SKM-1 (cell line): Measurements from ENCODE around the gene SLC35F3.

Source experiments
- DNase-seq: peaks from one replicate; lab custom pipeline; 2025; ENCODE audit not compliant: unreplicated experiment; lab: John Stamatoyannopoulos, UW

Gene SLC35F3

DNA sequence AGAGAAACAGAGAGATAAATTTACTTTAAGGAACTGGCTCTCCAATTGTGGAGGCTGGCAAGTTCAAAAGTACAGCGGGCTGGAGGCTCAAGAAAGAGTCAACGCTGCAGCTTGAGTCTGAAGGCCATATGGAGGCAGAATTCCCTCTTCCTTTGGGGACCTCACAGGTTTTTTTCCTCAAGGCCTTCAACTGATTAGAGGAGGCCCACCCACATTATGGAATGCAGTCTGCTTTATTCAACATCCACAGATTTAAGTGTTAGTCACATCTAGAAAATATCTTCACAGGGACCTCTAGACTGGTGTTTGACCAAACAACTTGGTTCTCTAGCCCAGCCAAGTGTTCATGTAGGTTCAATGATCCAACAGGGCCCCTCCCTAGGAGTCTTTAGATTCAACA, 117.8 kb downstream of the SLC35F3 start:
- no peak for DNase-seq

DNA sequence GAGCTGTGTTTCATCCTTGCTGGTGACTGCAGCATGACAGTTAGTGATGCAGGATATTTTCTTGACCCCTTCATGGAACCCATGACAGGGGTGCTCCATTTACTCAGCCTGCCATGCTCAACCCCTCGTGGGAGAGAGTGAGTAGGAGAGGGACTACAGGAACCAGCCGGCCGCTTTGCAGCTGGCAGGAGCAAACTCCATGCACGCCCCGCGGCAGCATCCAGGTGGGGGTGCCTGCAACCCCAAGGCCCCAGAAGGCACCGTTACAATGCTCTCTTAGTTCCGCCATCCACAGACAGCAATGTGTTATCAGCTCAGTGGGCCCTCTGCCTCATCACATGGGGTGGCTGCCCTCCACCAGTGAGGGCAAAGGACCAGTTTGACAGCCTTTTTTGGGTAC, 135.1 kb downstream of the SLC35F3 start:
- no peak for DNase-seq

DNA sequence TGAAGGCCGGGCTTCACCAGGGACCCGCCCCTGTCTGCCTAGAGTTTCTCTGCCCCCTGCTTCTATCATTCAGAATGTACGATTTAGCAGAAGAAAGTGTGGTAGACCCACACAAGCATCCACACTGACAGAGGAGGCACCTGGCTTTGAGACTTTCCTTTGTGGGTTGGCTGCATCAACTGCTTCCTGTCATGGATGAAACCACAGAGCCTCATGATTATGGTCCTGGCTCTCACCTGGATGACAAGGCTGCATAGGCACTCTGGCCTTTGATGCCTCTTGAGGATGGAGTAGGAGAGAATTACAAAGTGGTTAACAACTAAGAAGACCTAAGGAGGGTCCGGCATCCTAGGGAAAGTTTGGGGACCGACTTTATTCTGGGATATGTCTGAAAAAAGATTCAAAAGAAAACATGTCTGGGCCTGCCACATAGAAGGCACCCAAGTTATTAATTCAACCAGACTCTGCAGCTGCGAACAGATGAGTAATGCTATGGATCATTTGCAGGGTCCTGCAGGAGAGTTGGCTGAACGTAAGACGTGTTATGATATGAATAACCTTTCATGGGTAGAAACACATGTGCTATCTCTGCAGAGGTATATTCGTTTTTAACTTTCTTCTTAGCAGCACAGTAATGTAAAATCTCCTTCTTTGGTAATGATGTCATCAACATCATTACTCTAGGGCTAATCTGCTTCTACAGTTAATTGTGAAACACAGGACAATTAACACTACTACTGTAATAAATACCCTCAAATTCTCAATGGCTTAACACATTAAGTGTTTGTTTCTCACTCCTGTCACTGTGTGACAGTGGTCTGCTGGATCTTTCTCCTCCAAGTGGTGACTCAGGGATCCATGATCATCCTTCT, 136.2 kb downstream of the SLC35F3 start:
- no peak for DNase-seq

DNA sequence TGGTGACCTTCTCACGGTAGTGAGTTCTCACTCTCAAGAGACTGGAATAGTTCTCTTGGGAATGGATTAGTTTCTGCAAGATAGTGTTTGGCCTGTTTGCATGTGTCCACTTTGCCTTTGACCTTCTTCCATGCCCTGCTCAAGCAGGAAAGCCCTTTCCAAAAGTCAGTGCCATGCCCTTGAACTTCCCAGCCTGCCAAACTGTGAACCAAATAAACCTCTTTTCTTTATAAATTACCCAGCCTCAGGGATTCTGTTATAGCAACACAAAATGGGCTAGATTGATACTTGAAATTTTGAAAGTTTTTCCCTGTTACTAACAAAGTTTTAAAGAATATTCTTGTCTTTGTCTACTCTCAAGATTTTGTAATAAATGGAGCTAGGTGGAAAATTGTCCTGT, 139.6 kb downstream of the SLC35F3 start:
- DNase-seq = no peak

DNA sequence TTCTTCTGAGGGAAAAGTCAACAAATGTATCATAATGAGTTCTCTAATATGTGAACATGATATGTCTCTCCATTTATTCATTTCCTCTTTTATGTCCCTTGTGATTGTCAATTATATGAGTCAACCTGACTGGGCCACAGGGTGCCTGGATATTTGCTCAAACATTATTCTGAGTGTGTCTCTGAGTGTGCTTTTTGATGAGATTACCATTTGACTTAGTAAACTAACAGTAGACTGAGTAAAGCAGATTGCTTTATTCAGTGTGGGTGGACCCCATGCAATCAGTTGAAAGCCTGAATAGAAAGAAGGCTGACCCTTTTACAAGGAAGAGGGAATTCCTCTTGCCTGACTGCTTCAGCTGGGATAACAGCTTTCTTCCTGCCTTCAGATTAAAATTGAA, 142.6 kb downstream of the SLC35F3 start:
- no peak for DNase-seq

DNA sequence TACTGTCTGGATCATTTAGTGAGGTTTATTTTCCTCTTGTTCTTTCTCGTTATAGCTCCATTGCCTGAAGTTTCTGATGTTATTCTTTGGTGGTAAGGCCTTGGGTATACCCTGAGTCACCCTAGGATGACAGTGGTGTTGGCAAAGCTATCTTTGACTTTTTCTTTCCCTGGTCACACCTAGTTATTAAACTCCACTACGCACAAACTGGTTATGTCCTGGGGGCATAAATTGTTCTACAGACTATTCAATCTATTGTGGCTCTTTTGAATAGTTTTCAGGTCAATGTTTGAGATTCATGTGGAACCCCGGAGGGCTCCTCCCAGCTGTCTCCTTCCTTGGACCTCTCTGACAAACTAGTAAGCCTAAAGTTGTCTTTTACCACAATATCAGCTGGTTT, 157.7 kb downstream of the SLC35F3 start:
- no peak for DNase-seq

DNA sequence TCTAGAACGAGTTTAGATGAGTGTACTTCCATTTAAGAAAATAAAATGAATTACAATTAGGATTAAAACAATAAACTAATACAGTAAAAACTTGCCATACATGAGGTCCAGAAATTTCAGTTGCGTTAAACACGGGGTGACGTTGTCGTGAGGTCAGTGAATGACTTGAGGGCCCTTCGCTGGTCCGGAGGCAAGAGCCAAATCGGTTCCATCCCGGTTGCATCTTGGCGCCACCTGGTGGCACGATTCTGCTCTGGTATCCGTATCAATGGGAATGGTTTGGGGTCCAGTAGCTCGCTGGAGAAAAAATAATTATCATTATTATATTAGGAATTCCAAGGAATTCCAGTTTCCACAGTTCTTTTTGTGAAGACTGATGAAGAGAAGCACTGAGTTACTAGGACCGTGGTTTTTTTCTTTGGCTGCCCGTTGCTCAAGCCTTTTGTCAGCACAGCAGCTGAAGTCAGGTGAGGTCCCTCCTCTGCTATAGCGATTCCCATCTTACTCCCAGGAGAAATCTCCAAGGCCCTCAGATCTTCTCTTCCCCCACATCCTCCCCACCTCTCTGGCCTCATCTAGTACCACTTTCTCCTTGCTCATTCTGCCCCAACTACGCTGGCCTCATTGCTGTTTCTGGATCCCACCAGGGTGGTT, 161.4 kb downstream of the SLC35F3 start:
- DNase-seq = peak; percentile 46

DNA sequence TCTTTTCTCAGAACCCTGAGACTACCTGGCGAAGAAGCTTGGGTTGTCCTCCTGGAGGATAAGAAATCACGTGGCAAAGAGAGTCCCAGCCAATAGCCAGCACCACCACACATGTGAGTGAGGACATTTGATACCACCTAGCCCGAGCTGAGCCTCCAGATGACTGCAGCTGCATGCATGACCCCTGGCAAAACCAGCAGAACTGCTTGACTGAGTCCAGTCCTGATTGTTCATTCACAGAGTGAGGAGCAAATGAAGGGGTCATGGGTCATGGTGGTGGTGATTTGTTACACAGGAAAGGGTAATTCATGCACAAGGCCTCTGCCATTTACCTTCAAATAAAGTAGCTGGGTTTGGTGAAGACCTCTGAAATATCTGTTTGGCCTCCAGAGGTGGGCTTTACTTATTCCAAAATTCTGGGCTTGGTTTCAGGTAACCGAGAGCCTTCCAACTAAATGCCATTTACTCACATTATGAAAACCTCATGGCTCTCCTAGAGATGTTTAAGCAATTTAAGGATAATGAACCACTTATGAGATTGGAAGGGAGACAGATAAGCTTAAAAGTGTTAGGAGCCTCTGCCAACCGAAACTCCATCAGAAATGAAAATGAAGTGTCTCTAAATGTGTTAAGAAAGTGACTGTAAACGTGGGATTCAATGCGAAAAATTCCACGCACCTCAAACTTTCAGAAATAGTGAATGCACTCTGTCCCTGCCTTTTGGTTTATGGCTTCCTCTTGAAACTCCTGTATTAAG, 163.3 kb downstream of the SLC35F3 start:
- no peak for DNase-seq

DNA sequence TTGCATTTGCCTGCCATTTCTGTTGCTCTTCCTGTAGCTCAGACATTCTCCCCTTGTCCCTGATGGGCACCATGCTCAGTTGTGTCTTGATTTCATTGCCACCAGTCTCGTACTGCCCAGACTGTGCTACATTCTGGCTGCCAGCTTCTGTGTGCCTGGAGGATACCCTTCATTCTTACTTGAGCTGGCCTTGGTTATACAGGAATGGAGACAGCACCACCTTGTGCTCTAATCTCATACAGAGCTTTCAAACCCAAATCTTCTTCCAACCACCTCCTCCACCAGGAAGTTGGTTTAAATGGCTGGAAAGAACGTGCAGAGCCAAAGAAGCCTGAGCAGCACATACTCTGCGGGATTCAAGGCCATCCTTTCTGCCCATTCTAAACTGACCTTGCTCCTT, 165.3 kb downstream of the SLC35F3 start:
- DNase-seq = peak; percentile 46

DNA sequence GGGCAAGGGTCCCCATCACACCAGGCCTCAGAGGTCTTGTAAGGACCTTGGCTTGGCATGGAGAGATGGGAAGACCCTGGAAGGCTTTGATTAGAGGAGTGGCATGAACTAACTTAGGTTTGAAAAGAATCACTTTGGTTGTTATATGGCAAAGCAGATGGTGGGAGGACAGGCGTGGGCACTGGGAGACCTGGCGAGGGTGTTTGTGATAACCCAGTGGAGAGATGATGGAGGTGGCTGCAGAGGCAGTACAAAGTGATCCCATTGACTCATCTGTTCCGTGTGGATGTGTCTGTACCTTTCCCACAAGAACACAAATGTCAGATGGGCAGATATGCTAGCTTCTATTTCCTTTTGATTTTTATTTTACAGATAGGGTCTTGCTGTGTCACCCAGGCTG, 168.3 kb downstream of the SLC35F3 start:
- DNase-seq = no peak

DNA sequence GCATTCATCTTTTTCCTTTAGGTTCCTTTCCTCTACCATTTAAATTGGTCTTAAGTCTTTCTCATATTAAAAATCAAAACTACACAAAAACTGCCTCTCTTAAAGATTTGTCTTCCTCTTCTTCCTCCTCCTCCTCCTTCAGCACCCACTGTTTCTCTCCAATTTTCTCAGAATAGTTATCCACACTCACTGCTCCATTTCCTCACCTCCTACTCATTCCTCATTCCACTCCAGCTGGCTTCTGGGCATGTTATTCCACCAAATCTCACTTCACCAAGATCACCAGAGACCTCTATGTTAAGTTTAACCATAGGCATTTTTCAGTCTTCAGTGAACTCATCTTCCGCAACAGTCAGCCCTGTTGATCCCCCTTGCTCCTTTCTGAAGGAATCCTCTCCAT, 173.7 kb downstream of the SLC35F3 start:
- DNase-seq = no peak

DNA sequence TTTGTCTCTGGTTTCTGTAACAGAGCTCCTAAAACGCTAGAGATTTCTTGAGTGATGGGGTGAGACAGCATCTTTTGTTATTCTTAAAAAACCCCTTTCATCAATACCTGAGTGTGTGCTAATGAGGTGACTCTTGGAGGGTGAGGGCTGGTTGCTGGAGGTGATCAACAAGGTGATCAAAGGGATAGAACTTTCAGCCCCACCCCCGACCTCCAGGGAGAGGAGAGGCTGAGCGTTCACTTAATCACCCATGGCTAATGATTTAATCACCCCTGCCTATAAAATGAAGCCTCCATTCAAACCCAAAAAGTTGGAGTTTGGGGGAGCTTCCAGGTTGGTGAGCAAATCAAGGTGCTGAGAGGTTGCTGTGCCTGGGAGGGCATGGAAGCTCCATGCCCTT, 175.4 kb downstream of the SLC35F3 start:
- no peak for DNase-seq

DNA sequence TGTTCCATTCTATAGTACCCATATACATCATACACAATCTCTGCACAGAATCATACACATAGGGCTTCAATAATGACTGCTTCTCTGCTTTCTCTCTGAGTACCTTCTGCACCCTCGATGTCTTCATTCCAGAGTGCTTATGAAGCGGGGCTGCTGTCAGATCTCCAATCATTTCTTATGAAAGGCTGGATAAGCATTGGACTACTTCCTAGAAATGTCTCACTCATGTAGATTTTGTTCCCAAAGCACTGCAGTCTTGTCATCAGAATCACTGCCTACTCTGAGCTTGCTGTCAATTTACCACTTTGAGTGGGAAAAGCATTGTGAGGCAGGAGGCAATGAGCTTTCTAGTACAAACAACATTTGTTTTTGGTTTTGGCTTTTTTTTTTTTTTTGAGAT, 179.0 kb downstream of the SLC35F3 start:
- no peak for DNase-seq

DNA sequence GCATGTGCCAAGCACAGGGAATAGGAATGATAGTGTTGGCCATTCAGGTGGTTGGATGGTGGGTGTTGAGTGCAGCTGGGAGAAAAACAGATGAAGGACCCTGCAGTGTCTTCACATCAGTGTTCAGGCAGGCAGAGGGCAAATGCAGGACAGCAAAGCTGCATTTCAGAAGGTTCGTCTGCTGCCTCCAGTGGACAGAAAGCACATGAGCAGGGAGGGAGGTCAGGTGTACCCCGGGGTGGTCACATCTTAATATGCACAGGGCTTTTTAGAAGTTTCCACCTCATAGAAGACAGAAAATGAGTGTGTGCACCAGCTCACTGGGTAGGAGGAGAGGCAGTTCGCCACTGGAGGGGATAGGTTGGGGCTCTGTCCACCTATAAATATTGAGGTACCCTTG, 184.9 kb downstream of the SLC35F3 start:
- DNase-seq = no peak

DNA sequence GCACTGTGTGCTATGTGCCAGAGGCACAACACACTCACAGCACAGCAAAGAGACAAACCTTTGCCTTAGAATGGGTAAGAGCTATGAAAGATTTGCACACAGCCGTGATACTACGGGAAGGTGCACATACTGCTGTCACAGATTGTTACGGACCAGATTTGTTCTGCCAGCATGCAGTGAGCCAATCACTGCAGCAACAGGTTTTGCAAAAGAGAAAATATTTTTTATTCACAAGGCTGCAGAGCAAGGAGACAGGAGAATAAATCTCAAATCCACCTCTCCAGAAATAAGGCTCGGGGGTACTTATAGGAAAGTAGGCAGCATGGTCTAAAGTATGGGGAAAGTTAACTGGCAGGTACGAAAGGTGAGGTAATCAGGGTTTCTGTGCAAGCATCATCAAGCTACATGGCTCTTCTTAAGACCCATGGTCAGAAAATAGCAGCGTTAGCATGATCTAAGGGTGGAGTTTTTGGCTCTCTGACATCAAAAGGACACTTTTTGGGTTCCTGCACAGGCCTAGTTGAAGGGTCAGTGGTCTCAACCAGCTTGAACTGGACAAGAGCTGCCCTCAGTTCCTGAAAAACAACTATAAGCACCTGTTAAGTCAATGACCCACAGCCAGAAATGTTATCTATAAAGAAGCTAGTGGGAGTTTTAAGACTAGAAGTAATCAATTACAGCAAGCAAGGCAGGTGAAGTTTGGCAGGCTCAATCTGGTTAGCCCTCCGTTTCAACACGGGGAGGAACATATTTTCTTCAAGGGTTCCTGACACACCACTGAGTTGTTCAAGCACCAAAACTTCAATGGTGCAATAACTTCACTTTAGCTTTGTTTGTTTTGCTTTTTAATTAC, 186.0 kb downstream of the SLC35F3 start:
- no peak for DNase-seq

DNA sequence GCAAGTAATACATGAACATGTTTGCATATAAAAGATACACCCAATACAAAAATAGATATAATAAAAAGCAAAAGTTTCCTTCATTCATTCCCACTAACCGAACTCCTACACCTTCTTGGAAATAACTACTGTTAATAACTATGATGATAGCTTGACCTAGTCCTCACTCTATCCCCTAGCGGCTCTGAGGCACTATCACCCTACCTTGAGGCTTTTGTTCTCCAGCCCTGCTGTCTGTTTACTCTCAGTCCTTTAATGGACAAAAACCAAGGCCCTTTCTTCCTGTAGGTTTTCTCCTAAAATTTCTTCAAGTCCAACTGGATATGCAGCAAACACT, 186.6 kb downstream of the SLC35F3 start:
- DNase-seq = no peak

DNA sequence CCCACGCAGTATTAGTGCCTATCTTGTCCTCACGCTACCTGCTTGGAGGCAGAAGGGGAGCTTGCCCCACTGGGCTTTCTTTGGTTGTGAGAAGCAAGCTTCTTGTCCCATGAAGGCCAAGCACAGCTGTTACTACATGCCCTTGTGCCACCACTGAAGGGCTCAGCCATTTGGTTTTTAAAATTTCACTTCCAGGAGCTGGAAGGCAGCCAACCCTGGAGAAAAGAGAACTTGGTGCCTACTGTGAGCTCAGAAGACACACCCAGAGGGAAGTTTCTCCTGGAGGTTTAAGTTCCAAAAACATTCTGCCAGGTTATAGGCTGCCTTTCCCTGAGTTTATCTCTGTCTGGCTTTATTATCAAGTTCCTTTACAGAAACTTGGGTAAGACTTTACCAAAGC, 187.4 kb downstream of the SLC35F3 start:
- no peak for DNase-seq

DNA sequence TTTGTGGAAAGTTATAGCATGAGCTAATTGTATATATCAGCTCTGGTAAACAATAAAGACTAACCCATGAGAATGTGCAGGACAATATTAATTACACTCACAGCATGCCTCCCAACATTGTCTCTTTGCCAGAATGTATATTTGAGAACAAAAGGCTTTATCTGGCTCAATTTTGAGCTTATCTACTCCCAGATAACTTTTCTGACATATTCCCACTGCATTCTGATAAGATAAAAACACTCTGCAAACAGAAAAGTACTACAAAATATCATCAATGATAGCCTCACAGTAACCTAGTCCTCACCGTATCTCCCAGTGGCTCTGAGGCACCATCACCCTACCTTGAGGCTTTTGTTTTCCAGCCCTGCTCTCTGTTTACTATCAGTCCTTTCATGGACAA, 188.6 kb downstream of the SLC35F3 start:
- DNase-seq = no peak

DNA sequence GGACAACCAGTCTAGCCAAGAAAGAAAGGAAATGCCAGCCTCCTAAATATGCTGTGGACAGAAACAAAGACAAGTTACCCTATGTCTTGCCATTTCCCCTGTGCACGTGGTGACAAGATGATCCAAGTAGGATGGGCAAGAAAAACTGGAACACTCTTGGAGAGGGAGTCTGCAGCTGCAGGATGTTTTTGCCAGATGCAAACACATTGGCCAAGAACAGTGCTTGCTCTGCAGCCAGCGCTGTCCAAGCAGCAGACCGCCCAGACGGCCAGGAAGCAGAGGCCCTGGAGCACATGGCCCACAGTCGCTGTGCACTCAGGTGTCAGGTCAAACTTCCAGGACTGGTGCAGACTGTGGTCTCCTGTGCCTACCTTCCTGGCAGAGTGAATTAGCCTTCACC, 189.3 kb downstream of the SLC35F3 start:
- DNase-seq = no peak

DNA sequence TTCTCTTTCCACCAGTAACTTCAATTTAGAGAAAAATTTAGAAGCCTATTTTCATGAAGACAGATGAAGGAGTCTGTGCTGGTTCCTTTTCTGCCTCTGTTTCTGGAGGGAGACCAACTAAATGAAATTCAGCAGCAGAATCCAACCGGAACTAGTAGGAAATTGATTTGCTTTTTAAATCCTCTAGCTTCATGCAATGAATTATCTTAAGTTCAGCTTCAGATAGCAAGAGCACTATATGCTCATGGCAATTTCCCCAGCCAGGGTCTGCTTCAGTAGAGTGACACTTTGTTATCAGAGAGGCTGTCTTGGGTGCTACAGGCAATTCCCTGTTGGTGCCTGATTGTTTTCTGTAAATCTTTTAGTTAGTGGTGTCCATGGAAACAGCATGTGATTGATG, 189.7 kb downstream of the SLC35F3 start:
- DNase-seq = no peak

DNA sequence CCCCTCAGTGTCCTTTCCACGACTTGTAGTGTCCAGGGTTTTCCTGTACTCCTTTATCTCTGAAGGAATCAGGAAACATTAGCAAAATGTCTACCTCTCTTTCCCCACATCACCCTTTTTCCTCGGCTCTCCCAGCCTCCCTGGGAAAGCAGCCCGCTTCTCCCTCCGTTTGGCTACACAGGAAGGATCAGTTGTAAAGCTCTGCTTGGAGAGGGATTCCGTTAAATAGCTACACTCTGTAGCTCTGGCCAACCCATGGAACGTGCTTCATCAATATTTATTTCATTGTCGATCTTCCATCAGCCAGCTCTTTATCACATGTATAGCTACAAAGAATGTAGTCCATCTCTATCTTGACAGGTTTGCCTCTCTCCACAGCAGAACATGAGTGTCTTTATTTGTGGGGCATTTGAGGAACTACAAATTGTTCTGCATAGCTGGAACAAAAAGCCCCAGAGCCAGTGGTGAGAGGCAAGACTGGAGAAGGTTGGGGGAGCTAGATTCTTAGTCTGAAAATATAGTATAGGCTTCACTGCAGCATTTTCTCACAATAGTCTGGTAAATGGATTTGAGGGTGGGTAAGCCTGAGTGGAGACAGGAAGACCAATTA, 191.8 kb downstream of the SLC35F3 start:
- no peak for DNase-seq
